ENCODE results near the gene PRPF6.

The PRPF6 gene

DNA sequence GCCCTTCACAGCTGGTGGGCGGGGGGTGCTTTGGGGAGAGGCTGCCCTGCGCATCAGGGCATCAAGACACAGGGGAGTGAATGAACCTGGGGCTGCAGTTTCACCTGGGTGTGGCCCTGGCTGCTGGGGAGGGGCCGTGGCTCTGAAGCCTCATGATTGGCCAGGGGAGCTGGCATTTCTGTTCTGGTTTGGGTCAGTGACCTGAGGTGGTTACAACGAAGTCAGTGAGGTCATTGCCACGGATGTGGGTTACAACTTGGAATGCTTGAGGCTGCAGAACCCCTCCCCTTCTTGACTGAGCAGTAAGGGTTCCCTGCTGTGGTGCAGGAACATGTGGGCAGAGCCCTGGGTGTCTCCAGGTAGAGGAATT, 85.0 kb downstream of the PRPF6 start:
- no peak for DNase-seq

DNA sequence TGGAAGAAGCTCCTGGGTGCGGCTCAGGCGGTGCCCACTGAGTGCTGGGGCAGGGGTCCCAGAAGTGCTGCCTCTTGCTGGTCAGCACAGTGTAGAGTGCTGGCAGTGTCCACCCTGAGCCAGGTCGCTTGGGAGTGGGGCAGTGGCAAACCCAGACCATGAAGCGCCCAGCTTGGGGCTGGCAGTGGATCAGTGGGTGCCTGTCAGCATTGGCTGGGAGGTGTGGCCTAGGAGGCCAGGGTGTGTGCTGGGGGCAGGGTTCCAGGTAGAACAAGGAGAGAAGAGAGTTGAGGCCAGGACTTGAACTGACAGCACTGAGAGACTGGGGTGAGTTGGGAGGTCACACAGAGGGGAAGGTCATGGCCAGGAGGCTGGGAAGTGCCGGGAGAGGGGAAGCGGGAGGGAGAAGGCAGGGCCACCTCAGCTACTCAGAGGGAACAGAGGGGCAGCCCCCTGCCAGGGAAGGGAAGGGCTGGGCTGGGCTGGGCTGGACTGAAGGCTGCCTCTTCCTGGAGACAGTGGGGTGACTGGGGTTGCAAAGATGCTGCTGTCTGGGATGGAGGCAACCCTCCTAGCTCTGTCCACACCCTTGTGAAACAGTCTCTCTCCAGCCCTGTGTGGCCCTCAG, 86.2 kb downstream of the PRPF6 start:
- no peak for DNase-seq

DNA sequence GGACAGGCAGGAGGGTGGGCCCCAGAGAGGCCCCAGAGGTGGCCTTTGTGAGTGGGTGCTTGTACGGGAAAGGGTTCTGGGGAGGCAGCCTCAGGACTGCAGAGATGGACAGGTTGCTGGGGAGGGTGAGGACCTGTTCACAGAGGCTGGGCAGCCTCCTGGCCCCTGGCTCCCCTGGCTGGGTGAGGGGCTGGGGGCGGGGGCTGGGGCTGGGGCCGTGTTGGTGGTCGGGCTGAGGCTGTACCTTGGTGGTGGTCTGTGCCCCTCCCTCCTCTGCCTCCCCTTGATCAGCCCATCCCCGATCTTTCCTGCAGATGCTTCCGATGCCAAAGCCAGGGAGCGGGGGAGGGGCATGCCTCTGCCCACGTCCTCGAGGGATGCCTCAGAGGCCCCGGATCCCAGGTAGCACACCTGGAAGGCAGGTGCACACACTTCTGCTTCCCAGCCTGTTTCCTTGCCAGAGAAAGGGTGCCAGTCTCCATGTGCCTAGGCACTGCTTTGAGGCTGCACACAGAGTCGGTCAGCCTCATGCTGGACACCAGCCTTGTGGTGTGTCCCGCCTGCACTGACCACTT, 86.9 kb downstream of the PRPF6 start:
- no peak for DNase-seq

DNA sequence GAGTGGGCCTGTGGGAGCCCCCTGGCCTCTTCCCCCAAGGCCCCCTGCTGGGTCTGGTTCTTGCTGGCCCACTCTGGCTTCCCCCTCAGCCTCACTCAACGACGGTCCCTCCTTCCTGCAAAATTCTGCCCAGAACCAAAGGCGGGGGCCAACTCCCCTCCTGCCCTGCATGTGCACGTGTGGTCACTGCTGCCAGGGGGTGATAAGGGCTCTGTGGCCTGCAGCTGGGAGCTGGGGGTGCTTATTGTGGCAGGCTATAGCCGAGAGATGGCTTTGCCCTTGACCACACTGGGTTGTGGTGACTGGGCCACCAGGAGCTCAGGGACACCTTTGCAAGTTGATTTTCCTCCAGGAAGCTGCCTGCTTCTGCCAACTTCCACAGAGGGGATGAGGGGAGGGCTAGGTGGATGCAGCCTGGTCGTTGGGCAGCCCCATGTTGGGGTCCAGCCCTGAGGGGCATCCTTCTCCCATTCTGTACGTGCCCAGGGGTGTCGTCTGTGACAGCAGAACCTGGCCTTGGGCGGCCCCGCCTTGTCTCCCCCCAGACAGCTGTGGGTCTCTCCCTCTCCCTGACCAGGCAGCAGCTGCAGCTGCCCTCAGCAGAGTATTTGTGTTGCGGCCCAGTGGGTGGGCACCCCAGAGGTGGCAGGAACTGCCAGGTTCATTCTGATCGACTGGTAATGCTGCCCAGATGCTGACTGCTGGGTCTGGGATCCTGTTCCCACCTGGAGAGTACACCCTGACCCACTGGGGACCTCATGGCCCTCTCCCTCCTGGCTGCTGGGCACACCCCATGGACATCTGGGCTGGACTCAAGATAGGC, 87.7 kb downstream of the PRPF6 start:
- DNase-seq: no peak

DNA sequence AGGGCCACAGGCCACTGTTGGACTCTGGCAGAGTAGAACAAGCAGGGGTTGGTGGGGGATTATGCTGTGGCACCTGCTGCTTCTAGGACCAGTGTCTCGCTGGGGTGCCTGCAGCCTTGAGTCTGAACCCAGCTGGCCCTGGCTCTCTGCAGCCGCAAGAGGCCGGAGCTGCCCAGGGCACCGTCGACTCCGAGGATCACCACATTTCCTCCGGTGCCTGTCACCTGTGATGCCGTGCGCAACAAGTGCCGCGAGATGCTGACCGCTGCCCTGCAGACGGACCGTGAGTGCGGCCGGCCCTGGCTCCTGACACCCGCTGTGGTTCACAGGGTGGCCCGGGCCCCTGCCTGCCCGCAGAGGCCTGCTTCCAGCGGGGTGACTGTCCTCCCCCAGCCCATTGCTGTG, 88.3 kb downstream of the PRPF6 start:
- DNase-seq: no peak

DNA sequence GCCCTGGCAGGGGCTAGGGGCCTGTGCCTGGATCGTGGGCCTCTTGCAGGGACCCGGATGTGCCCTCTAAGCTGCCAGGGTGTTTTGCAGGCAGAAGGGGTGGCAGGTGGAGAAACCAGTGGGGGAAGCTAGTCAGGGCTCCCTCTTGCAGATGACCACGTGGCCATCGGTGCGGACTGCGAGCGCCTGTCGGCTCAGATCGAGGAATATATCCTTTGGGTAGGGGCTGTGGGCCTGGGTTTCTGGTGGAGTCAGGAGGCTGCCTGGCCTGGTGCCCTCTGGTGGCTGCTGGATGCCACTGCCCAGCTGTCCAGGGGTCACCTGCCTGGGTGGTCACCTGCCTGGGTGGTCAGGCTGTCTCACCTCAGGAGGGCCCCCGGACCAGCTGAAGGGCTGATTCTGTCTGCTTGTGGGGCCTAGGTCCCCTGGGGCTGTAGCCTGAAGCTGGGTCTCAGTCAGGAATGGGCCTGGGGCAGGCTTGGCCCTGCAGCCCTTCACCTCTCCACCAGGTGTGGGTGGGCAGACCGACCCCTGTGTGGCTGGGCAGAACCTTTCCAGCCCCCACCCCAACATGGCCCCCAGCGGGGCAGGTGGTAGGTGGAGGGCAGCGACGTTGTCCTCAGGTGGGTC, 88.8 kb downstream of the PRPF6 start:
- no peak for DNase-seq

DNA sequence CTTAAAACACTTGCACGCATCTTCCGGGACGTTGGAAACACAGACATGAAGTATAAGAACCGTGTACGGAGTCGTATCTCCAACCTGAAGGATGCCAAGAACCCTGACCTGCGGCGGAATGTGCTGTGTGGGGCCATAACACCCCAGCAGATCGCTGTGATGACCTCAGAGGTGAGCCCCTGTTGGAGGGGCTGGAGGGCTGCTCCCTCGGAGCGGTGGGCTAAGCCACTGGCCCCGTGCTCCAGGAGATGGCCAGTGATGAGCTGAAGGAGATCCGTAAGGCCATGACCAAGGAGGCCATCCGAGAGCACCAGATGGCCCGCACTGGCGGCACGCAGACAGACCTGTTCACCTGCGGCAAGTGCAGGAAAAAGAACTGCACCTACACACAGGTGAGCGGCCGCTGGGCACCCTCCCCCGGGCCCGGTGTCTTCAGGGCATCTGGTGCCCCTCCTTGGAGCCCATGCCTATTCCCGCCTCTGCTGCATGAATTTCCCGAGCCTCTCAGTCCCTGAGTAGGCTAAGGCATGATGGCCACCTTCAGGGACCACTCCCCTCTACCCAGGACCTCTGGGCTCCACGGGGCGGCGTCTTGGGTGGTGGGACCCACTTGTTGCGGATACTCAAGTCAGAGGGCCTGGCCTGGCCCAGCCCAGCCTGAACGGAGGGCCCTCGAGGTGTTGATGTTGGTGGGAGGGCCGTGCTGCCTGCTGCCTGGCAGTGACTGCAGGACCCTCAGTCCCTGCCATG, 89.5 kb downstream of the PRPF6 start:
- DNase-seq: no peak

DNA sequence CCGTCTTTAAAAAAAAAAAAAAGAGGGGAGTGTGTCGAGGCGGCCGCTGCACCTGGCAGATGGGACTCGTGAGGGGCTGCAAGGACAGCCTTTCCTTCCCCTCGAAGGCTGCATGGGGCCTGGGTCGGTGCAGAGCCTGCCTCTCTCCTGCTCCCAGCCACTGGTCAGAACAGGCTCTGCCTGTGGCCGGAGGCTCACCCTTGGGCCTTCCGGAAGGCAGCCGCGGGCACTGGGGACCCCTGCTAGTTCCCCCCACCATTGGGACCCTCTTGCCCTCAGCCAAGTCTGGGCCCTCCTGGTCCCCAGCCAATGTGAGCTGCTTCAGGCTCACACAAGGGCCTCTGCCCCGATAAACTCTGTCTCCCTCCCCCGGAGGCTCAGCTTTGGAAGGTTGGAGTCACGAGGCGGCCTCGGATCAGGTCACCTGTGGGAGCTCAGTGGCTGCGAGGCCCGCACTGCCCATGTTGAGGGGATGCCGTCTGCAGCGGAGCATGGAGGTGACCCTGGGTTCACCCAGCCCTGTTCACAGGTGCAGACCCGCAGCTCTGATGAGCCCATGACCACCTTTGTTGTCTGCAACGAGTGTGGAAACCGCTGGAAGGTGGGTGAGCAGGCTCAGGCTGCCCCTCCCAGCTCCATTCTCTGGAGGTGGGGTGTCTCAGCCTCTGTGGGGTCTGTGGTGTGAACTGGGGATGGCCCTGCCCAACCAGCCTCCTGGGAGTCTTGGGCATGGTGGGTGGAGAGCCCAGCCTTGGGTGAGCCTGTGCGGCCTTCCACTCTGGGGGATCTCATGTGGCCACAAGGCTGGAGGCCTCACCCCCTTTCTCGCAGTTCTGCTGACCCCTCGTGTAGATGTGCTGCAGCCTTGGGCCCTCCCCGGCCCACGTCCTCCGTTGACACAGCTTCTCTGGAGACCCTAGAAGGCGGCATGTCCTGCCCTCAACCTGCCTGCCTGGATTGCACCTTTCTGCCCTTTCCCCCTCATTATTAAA, 90.7 kb downstream of the PRPF6 start:
- DNase-seq: no peak

DNA sequence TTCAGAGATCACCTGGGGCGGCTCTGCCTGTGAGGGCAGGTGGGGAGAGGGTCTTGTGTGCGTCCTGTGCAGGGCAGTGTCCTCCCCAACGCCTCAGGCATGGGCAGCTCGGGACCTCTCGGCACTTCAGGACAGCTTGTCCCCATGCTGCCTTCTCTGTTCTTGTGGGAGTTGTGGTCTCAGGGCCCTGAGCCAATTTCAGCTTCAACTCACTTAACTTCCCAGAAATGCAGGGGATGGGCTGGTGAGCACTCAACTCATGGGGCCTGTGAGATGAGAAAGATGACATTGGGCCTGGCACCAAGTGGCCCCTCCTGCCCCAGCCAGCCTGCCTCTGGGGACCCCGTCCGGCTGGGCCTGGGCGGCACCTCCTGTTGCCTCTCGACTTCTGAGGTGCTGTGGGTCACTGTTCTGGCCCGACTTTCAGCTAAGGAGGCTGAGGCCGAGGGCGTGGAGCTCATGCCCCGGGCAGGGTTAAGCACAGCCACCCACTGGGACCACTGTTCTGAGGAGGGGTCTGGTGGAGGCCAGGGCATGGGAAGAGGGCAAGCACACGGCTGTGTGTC, 91.6 kb downstream of the PRPF6 start:
- no peak for DNase-seq

DNA sequence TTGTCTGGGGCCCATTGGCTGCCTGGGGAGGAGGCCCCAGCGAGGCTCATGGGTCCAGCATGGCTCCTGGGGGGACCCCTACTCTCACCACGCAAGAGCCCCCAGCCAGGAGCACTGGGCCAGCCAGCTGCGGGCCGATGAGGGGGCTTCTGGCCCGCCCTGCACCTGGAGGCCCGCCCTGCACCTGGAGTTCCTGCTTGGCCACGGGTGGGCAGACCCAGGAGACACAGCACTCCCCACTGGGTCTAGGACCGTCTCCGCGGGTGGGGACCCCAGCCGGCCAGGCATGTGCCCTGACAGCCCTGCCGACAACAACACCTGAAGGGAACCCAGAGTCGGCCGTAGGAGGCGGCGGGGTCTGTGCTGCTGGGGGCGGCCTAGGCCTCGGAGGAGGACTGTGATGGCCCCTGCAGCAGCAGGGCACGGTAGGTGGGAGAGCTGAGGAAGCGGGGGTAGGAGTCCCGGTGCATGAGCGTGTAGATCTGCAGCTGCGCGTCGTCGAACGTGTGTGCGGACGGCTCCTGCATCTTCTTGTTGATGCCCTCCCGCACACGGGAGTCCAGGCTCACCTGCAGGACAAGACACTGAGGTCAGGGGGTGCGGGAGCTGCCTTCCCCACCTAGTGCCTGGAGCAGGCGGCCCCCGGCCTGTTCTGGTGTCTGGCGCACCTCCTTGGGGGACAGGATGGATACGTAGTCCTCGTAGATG, 92.7 kb downstream of the PRPF6 start:
- no peak for DNase-seq

DNA sequence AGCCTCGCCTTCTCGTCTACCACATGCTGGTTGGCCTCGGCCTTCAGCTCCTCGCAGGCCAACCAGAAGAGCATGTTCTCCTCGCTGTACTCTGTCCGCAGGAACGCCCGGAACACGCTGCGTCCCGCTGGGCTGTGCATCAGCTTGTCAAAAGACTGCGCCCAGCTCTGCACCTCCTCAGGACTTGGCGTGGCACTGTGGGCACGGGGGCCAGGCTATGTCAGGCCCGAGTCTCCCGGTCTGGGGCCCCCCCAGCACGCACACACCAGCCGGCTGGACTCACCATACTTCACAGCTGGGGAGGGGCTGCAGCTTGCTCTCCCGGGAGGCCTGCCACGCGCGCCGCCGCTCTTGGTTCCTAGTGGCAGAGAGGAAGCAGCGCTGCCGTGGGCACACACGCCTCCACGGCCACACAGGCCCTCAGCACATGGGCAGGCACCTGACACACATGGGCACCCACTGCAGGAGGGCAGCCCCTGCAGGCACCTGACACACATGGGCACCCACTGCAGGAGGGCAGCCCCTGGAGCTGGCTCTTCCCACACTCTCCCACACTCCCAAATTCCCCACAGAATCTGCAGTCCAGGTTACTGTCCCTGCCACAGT, 93.4 kb downstream of the PRPF6 start:
- no peak for DNase-seq

DNA sequence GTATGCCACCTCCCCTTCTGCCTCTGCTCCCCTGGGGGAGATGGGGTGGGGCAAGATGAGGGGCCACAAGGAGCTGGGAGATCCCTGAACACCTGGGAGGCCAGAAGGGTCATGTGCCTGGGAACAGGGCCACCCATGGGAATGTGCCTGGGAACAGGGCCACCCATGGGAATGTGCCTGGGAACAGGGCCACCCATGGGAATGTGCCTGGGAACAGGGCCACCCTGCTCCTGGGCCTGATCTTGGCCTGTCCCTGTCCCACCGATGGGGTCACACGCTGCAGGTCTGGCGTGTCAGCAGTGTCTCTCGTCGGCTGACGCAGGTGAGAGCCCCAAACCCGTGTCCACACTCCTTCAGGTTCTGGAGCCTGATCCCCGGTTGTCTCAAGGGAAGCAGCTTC, 94.0 kb downstream of the PRPF6 start:
- DNase-seq: no peak

DNA sequence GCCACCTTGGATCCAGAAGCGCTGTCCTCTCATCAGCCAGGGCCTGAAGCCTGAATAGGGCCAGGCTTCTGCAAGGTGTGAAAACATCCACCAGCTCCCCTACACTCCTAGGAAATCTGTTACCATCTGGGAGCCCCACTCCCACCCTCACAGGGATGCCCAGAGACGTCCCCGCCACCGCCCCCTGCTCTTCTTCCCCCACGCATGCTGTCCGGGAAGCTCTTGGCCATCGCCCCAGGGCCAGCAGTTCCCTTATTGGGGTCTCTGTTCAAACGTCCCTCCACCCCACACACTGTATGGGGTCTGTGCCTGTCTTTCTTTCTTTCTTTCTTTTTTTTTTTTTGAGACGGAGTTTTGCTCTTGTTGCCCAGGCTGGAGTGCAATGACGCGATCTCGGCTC, 94.6 kb downstream of the PRPF6 start:
- DNase-seq: no peak

DNA sequence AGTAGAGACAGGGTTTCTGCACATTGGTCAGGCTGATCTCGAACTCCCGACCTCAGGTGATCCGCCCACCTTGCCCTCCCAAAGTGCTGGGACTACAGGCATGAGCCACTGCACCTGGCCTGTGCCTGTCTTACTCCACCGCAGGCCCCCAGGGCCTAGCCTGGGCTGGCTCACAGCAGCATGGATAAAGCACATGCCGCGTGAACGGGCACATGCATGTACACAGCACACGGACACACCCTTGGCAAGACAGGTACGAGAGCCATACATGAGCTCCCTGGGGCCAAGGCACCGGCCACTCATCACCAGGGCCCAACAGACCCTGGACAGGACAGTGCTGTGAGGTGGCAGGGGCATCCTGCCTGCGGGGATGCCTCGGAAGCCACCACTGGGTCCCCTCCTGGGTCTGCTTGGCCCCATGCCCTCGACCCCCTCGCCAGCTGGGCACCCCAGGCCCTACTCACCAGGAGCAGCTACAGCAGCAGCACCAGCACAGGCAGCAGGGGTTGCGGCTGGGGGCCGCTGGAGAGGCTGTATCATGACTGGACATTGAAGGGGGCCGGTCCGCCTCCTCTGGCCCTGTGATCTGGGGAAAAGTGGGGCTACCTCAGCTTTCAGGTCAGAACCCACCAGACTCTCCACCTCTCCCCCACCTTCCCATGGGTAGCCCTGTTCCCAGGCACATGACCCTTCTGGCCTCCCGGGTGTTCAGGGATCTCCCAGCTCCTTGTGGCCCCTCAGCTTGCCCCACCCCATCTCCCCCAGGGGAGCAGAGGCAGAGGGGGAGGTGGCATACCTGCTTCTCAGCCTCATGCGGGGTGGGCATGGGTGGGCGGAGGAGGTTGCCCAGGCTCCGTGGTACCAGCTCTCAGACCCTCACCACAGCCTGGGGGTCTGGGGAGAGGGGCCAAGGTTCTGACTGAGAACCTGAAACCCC, 95.4 kb downstream of the PRPF6 start:
- no peak for DNase-seq

DNA sequence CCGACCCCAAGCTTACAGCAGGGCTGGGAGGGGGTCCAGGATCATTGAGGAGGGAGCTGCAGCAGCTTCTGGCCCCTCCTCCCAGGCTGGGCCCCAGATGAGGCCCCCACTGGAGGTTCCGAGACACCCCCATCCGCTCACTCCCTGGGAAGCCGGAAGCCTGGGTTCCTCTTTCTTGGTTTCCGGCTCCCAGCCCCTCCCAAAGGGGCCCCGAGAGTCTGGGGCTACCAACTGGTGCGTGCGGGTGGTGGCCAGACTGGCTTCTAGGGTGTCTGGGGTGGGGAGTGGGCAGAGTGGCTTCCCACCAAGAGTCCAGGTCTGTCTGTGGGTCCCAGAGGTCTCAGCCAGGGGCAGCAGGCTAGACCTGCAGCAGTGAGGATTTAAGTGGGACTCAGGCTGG, 96.2 kb downstream of the PRPF6 start:
- no peak for DNase-seq

DNA sequence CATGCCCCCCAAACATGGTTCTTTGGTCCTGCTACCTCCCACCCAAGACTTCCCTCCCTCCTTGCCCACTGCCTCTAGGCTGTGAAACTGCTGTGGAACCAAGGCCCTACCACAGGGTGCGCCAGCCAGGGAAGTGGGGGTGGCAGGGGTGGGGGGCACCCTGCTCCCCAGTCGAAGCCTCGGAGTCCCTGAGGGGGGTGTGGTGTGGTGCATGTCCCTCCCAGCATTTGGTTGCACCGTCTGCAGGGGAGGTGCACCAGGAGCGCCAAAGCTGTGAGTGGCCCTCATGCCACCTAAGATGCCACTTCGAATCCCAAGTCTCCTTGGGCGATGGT, 96.6 kb downstream of the PRPF6 start:
- DNase-seq: no peak

DNA sequence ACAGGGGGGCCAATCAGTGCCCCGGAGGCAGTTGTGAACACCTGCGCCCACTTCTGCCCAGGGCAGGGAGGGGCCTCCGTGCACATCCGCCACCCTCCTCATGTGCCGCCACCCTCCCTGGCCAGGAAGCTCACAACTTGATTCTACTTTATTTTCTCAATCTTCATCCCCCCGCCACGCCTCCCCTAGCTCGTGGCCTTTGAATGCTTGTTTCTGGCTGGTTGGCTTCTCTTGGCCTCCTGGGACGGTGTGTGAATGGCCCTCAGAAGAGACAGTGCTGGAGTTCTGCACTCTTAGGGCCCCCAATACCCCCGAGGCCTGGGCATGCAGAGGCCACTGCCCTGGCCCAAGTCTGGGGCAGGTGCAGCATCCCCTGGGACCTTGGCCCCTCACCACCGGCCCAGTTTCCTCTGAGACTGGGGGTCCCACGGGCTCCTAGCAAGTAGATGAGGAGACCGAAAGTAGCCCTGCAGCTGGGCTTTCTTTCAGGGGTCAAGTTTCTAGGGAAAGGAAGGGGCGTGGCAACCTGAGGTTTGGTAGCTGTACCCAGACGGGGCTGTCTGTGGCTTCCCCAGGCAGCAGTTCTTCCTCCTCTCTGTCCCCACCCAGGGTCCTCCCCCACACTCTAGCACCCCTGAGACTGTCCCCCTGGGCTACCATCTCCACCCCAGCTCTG, 97.1 kb downstream of the PRPF6 start:
- no peak for DNase-seq

DNA sequence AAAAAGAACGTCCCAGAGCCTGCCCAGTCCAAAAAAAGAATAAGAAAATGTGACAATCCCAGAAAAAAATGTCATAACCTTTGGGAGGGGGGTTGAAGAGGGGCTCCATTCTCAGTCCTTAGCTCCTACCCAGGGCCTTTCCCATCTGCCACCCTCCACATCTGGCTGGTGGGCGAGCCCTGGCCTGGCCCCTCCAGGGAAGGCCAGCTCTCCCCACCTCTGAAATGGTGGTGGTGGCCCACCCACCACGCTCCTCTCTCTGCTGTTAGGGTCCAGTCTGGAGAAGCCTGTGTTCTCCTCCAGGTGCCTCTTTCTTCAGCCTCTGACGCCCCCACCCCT, 98.0 kb downstream of the PRPF6 start:
- DNase-seq: no peak
